AML-193 (cell line): Measurements from ENCODE around the gene CCL11.

Source experiments
- DNase-seq, 2 experiments: peaks; one replicate each; lab custom pipeline; 2025; lab: John Stamatoyannopoulos, UW

CCL11 gene

DNA sequence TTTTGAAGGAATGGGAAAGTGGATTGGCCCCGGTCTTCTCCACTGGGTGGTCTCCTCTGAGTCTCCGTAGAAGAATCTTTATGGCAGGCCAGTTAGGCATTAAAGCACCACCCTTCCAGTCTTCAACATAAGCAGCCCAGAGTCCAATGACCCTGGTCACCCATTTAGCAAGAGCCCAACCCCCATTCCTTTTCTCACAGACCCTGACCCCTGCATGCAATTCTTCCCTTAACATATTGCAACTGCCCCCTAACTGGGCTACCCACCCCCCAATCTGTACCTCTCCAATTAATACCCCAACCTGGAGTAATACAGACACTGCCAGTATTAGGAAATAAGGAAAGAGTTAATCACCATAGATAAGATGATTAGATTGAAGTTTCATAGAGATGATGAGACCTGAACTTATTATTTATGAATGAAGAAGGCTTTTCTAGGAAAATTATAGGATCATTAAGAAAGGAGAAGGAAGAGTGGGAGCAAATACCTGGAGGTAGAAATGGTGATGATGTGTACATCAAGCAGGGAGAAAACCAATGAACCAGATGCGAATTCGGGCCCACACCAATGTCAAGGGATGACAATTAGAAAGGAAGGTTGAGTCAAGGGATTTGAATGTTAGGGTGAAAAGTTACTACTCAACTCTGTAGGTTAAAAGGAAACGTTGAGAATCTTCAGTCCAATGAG, 28.1 kb upstream of the CCL11 start:
- DNase-seq = no peak

DNA sequence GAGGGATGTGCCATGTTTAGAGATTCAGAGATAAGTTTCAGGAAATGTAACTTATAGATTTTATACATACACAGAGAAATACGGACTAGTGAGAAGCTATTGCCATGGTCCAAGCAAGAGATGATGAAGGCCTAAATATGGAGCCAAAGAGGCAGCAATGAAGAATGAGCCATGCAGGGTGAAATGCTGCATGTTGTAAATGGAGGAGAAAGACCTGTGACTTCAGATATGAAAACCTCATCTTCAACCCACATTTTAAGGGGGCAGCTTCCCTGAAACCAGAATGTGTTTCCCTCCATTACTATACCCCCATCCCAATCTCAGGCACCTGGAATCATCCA, 27.6 kb upstream of the CCL11 start:
- DNase-seq = no peak

DNA sequence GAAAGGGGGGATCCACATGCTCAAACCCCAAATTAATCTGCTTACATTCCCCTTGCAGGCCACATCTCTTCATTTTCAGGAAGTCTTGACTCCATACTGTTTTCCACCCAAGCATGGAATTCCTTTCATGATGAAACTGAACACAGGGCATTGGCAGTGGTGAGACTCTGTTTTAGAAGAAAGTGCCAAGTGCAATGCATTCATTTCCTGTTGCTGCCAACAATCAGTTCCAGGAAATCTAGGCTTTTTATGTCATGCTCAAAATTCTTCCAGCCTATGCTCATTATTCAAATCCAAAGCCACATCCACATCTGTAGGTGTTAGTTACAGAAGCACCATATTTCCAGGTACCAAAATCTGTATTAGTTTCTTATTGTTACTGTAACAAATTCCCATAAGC, 26.4 kb upstream of the CCL11 start:
- no peak for DNase-seq

DNA sequence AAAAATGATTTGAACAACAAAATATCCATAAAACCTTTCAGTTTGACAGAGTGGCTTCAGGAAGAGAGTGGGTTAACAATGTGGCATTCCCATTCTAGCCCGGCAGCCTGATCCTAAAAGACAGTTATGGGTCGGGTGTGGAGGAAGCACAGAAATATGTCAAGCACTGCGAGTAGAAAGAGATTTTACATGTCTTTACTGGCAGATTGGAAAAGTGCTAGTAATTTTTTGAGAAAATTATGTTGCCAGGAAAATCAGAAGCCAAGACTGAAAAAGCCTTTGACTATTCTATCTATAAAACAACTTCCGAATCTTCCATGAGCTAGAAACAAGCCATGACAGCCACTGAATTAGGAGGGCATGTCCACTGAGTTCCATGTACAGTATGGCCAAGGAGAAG, 24.7 kb upstream of the CCL11 start:
- no peak for DNase-seq

DNA sequence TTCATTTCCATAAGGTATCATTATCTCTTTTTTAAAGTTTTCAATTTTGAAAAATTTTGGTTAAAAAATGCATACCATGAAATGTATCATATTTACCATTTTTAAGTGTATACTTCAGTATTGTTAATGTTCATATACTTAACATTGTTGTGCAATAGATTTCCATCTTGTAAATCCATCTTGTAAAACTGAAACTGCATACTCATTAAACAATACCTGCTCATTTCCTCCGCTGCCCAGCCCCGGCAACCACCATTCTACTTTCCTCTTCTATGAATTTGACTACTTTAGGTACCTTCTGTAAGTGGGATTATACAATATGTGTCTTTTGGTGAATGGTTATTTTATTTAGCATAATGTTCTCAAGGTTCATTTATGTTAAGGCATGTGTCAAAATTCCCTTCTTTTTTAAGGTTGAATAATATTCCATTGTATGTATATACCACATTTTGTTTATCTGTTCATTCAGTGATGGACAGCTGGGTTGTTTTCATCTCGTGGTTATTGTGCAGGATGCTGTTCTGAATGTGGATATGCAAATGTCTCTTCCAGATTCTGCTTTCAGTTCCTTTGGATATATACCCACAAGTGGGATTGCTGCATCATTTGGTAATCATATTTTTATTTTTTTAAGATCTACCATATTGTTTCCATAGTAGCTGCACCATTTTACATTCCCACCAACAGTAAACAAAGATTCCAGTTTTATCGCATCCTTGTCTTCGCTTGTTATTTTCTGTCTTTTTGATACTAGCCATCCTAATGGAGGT, 23.8 kb upstream of the CCL11 start:
- no peak for DNase-seq

DNA sequence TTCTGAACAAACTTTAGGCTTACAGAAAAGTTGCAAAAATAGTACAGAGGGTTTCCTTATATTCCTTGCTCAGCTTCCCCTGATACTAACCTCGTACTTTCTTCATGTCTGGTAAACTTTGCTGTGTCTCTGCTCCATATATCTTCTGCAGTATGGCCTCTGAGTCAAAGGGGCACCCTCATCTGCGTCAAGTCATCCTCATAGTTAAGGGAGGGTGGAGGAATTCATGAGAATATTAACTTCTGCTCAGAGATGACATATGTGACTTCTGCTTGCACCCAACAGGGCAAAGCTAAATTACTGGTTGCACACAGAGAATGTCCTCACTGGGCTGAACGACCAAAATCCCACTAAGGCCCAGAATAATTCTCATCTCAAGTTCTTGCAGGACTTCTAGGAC, 19.8 kb upstream of the CCL11 start:
- no peak for DNase-seq

DNA sequence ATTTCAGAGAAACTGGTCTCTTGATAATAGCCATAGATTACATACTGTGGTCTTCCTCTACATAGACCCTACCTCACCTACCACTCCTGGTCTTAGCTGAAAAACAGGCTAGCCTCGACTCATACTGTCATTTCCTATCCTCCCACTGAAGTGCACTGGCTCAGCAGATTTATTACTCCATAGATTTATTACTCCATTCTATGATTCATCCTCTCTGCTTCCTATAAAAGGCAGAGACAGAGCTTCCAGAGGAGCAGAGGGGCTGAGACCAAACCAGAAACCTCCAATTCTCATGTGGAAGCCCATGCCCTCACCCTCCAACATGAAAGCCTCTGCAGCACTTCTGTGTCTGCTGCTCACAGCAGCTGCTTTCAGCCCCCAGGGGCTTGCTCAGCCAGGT, 15.6 kb upstream of the CCL11 start, which contains the start of gene CCL7:
TSS of gene CCL7 (plus strand) at position 253 of the 400 bp plus-strand sequence. CDS start at position 323, 70 bp downstream.
- no peak for DNase-seq

DNA sequence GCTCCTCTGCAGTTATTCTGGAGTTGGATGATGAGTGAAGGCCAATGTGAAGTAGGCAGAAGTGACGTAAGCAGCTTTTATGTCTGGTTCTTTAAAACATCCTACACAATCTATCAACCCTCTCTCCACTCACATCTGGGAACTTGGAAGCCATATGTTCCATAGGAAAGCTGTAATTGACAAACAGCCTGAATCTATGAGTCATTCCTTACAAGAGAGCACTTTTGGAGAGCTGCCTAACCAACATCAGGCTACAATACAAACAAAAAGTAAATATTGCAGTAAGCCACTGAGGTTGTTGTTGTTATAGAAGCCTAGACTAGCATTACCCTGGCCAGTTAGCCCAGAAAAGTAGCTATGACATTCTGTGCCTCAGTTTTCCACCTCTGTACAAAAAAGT, 9.7 kb upstream of the CCL11 start:
- no peak for DNase-seq

DNA sequence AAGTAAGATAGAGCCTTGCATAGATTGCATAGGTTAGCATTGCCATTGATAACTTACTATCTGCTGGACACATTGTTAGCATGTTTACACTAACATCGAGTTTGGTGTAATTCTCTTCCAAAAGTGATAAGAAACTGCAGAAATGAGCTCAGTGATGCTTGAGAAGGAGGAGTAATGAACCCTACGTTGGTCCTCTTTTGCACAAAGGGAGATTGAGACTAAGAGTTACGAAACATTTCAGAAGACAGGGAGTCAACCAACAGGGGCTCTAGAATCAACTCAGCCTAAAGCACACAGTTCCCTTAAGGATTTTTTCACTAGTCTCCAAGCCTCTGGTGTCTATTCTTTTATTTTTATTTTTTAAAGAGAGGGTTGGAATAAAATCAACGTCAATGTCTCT, 8.7 kb upstream of the CCL11 start:
- no peak for DNase-seq

DNA sequence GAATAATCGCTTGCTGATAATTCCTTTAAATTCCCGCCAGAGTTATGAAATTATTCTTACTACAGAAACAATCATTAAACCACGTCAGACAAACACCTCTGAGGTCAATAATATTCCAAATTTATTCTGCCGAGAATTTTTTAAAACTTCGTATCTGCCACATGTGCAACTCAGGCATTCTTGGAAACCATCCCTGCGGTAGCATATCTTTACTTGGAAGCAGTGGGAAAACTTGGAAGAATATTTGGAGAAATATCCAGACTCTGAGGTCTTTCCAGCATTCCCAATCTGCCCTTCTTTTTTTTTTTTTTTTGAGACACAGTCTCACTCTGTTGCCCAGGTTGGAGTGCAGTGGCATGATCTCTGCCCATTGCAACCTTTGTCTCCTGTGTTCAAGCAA, 2.0 kb upstream of the CCL11 start:
- DNase-seq = no peak

DNA sequence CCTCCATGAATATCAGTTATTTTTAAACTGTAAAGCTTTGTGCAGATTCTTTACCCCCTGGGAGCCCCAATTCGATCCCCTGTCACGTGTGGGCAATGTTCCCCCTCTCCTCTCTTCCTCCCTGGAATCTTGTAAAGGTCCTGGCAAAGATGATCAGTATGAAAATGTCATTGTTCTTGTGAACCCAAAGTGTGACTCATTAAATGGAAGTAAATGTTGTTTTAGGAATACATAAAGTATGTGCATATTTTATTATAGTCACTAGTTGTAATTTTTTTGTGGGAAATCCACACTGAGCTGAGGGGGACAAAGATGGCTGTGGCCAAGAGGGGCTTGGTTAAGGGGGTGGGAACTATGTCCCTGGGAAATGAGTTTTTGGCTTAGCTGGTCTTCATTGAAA, 2.3 kb downstream of the CCL11 start:
- no peak for DNase-seq

DNA sequence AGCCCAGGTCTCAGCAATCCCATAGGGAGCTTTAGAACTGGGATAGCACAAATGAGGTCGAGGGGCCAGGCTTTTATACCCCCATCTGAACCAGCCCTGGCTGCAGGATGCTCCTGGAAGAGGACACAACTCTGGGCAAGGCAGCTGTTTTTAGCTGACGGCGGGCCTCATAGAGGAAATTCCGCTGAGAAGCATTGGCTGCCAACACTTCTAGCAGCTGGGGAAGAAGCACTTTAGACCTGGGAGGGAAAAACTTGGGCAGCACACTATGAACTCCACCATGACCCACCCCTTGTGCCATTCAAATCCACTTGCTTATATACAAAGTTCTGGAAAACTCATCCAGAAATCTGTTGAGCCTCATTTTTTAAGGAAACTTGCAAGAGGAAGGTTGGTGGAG, 5.0 kb downstream of the CCL11 start:
- DNase-seq = no peak

DNA sequence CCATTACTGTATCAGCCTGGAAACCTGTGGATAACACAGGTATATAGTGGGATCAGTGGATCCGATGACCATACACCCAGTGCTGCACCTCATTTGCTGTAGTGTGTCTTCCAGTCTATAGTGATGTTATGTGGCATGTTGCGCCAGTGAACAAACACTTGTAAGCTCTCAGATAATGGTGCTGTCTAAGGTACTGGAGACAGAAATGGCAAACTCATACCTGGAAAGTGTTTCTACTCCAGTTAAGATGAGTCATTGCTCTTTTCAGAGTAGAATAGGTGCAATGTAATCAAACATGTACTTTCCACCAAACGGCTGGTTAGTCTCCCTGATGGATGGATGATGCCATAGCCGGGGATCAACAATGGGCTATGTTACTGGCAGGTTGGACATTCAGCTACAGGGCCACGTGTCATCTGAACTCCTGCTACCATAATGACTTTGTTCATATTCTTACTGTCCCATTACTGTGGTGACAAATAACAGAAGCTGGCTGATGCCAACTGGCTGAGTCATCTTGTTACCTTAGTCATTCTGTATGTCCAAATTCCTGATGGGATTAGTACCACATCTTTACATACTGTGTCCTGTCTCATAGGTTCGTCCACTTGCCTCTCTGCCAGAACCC, 6.3 kb downstream of the CCL11 start:
- DNase-seq = no peak

DNA sequence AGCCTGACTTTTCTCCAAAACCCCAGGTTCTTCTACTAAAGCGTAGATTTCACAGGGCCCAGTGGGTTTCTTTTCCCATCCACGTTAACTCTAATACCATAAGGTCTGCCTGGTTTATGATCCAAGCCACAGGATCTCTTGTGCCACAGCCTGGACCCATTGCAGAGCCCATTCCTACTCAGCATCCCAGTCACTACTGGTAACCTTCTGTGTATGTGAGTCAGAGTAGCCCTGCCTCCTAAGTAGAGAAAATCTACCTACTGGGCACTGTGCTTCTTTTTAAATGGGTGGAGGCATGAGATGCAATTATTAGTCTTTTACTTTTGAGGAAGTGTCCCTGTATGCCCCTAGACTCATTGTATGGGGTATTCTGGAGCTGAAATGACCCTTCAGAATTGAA, 13.5 kb downstream of the CCL11 start:
- DNase-seq = no peak

DNA sequence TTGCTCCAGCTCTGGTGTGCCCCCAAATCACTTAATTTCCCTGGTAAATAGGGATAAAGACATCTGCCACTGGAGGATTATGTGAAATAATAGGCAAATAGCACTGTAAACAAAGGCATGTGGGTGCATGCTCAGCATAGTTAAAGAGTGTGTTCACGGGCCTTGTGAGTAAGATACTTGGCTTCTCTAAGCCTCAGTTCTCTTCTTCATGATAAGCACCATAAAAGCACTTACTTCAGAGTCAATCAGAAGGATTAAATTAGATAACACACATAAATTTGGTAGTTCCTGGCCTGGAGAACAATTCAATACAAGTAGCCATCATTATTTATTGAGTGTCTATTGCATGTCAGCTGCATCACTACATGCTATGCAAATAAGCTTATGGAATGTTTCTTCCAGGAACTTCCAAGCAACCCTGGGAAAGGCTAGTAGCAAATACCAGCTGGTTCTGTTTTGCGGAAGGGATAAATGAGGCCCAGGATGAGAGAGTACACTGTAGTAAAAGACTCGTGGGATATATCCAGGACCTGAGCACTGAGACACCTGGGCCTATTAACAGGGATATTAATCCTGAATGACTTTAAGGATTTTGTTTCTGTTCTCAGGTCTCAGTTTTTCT, 14.5 kb downstream of the CCL11 start:
- no peak for DNase-seq

DNA sequence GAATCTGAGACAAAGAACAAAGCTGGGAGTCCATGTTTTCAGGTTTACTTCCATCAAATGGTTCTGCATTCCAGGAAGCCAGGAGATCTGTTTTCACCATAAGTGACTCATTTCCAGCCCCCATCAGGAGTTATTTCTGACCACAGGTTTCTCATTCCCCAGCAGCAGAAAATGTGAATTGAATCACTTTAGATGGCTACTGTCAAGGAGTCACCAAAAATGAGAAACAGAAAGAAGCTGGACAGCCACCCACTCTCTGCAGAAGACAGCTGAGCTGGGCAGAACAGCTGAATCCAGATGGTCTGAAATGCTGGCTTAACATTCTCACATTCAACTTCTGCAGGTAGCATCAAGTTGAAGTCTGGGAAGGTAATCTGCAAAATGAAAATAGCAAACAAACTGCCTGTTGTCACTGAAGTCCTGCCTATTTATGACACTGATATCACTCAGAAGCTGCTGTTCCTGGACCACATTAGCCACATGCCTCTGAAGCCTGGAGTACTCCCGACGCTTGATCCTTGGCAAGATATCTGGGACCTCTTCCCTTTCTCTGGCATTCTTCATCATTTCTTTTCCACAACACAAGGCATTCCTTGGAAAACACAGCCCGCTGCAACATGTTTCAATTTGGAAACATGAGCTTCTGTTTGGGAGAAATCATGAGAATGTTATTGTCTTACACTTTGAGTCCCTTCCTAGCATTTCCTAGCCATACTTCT, 15.3 kb downstream of the CCL11 start:
- no peak for DNase-seq

DNA sequence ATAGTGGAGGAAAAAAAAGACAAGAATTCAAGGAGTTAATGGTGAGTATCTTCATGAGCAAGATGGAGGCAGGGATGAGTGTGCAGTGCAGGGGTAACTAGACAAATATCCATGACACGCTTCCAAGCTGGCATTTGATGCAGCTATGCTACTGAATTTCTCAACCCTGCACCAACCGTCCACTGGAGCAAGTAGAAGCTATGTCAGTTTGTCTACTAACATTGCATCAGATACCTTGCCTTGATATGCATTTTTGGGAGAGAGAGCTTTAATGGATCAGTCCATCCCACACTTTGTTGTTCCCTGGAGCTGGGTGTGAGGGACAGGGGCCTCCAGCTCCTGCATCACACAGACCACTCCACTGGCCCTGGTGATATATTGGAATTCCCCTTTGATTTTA, 16.4 kb downstream of the CCL11 start:
- DNase-seq = no peak

DNA sequence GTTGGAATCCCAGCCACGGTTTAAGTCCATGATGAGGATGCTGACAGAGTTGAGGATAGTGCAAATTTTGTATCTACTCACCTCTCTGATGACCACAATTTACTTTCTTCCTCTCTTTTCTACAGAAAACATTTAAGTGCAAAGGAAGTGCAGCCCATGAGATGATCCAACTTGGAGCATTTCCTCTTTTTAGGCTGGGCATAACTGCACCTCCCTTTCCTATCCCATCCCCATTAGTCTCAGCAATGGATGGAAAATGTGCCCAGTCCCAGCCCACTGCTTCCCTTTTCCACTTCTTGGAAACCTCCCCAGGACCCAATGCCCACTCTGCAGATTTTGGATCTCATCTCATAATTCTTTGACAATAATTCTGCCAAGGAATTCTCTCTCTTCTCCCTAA, 17.1 kb downstream of the CCL11 start:
- no peak for DNase-seq

DNA sequence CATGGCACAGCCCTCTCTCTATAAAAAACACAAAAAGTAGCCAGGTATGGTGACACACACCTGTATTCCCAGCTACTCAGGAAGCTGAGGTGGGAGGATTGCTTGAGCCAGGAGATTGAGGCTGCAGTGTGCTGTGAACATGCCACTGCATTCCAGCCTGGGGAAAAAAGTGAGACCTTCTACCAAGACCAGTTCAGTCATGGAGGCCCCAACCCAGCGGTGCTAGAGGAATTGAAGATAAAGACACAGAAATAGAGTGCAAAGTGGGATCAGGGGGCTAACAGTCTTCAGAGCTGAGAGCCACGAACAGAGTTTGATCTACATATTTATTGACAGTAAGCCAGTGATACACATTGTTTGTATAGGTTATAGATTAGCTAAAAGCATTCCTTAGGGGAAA, 18.1 kb downstream of the CCL11 start:
- DNase-seq = no peak

DNA sequence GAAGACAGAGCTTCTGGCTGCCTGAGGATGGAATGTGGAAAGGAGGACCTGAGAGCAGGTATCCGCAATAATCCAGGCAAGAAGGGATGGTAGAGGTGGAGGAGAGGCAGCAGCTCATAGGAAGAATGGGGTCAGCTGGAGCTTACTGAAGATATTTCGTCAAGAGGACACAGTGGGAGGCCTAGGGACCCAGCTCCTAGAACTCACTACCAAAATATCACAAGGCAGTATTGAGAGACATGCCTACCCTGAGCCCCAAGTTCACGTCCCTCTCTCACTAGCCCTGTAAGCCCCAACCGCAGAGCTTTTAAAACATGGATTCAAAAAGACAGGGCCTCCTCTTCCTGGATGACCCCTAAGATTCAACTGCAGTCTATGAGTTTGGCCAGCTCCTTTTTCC, 19.5 kb downstream of the CCL11 start:
- no peak for DNase-seq

DNA sequence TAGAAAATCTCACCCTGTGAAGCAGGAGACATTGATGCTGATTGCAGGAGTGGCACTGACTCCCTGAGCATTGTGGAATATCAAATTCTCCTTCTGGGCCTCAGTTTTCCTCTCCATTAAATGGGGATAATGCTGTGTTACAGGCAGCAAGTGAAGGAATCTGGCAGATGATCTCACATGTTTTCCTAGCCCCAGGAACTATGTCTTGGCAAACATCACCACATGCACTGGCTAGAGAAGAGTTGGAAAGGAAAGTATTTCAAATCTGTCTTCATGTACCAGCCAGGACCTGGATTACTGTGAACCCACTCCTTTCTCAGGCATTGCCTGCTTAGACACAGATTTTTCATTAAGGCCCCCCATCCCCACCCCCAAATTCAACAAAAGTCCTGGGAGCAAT, 20.1 kb downstream of the CCL11 start:
- no peak for DNase-seq

DNA sequence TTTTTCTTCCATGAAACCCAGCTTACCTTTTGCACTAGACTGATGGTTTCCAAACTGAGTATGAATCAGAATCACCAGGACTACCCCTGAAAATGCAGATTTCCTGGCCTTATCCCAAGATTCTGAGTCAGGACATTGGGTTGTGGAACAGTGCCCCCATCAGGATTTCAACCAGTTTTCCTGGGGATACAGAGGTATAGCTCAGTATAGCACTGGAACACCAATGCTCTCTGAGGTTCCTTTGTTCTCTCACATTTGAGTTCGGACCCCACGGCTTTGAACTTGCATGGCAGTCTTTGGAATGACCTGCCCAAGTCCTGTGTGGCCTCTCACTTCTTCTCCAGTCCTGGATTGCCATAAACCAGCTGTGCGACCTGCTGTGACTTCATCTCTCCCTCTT, 20.9 kb downstream of the CCL11 start:
- no peak for DNase-seq
